Measurements from ENCODE around the gene CYTH3.
"Not testable (repeated sequence)": the region's sequence is repeated elsewhere in the genome, so short reads cannot be mapped to it uniquely, and the experiment has no call there.

The CYTH3 gene

DNA sequence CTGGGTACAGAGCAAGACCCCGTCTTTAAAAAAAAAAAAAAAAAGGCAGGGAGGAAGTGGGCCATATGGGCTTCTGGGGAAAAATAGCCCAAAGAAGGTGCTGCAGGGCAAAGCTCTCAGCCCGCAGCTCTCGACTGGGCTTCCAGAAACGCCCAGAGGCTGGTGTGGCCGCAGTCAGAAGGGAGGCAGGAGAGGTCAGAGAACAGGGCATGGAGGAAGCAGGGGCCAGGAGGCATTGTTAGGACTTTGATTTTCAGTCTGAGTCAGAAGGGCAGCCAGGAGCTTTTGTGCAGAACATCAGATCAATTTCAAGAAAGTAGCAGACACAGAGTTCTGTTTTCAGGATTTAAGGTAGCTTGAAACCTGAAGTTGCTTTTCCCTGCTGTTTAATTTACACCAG lies 35.3 kb upstream of the CYTH3 start:
- TF ChIP-seq, protein P1, sequence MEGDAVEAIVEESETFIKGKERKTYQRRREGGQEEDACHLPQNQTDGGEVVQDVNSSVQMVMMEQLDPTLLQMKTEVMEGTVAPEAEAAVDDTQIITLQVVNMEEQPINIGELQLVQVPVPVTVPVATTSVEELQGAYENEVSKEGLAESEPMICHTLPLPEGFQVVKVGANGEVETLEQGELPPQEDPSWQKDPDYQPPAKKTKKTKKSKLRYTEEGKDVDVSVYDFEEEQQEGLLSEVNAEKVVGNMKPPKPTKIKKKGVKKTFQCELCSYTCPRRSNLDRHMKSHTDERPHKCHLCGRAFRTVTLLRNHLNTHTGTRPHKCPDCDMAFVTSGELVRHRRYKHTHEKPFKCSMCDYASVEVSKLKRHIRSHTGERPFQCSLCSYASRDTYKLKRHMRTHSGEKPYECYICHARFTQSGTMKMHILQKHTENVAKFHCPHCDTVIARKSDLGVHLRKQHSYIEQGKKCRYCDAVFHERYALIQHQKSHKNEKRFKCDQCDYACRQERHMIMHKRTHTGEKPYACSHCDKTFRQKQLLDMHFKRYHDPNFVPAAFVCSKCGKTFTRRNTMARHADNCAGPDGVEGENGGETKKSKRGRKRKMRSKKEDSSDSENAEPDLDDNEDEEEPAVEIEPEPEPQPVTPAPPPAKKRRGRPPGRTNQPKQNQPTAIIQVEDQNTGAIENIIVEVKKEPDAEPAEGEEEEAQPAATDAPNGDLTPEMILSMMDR (IDR thresholded peaks at IDR 0.05; ENCODE audit: control insufficient read depth, insufficient read depth, low read depth, low read length, missing control alignments) = no peak
- DNase-seq (ENCODE audit: low read depth) = no peak
- H3K4me3 ChIP-seq (ENCODE audit: control insufficient read depth, low read depth, low read length) = no peak overlapping the region

DNA sequence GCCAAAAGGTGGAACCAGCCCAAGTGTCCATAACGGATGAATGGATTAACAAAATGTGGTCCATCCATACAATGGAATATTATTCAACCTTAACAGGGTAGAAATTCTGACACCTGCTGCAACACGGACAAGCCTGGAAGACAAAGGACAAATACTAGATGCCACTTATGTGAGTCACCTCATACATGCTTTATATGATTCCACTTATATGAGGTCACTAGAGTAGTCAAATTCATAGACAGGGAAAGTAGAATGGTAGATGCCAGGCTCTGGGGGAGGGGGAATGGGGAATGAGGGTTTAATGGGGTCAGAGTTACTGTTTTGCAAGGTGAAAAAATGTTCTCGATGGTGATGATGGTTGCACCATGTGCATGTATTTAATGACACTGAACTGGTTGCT lies 34.0 kb upstream of the CYTH3 start:
- no peak for DNase-seq (ENCODE audit: low read depth)
- H3K4me3 ChIP-seq (ENCODE audit: control insufficient read depth, low read depth, low read length) = no peak overlapping the region
- TF ChIP-seq, protein P1 (IDR thresholded peaks at IDR 0.05; ENCODE audit: control insufficient read depth, insufficient read depth, low read depth, low read length, missing control alignments) = no peak

DNA sequence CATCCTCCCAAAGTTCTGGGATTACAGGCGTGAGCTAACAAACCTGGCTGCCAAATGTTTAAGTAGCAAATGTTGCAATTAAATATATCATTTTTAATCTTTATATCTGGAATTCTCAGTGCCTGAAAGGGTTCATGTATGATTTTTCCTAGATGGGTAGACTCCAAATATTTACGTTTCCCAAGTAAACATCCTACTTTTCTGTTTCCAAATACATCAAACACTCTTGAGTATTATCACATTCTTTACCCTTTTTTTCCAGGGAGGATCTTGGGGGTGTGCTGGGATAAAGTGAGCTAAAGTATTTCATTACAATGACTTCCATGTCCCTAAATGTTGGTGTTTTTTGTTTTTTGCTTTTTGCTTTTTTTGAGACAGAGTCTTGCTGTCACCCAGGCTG lies 32.9 kb upstream of the CYTH3 start:
- DNase-seq (ENCODE audit: low read depth) = no peak
- H3K4me3 ChIP-seq (ENCODE audit: control insufficient read depth, low read depth, low read length) = no peak overlapping the region
- TF ChIP-seq, protein P1 (IDR thresholded peaks at IDR 0.05; ENCODE audit: control insufficient read depth, insufficient read depth, low read depth, low read length, missing control alignments) = no peak

DNA sequence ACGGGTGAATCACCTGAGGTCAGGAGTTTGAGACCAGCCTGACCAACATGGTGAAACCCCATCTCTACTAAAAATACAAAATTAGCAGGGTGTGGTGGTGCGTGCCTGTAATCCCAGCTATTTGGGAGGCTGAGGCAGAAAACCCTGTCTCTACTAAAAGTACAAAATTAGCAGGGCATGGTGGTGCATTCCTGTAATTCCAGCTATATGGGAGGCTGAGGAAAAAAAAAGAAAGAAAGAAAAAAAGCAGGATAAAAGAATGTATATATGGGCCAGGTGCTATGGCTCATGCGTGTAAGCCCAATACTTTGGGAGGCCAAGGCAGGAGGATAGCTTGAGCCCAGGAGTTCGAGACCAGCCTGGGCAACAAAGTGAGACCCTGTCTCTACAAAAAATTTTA lies 29.0 kb upstream of the CYTH3 start:
- DNase-seq (ENCODE audit: low read depth); H3K4me3 ChIP-seq (ENCODE audit: control insufficient read depth, low read depth, low read length): not testable (repeated sequence)

DNA sequence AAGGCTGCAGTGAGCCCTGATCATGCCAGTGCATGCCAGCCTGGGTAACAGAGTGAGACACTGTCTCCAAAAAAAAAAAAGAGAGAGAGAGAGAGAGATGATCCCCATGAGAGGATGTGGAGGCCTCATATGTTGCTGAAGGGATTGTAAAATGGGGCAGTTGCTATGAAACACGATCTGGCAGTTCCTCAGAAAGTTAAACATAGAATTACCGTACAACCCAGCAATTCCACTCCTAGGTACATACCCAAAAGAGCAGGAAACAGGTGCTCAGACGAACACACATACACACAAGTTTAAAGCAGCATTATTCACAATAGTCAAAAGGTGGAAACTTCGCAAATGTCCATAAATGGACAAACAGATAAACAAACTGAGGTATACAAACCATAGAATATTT lies 27.4 kb upstream of the CYTH3 start:
- TF ChIP-seq, protein P1 (IDR thresholded peaks at IDR 0.05; ENCODE audit: control insufficient read depth, insufficient read depth, low read depth, low read length, missing control alignments) = no peak
- H3K4me3 ChIP-seq (ENCODE audit: control insufficient read depth, low read depth, low read length) = no peak overlapping the region
- DNase-seq (ENCODE audit: low read depth) = no peak

DNA sequence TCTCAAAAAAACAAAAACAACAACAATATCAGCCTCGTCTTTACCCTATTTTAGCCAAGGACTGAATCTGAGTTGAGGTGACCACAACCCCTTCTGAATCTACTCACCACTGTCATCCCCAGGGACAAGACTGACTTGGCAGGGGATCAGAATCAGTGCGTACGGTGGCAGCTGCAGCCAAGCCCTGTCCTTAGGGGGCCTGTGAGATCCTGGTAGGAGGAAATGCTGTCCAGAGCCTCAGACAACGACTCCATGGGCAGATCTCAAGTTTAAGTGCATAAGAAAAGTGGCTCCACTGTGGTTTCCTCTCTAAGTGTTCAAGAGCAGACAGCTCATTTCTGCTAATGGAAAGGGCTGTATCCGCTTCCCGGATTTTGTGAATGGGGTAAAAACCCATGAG lies 22.4 kb upstream of the CYTH3 start:
- DNase-seq (ENCODE audit: low read depth) = no peak
- TF ChIP-seq, protein P1 (IDR thresholded peaks at IDR 0.05; ENCODE audit: control insufficient read depth, insufficient read depth, low read depth, low read length, missing control alignments) = no peak
- H3K4me3 ChIP-seq (ENCODE audit: control insufficient read depth, low read depth, low read length) = no peak overlapping the region

DNA sequence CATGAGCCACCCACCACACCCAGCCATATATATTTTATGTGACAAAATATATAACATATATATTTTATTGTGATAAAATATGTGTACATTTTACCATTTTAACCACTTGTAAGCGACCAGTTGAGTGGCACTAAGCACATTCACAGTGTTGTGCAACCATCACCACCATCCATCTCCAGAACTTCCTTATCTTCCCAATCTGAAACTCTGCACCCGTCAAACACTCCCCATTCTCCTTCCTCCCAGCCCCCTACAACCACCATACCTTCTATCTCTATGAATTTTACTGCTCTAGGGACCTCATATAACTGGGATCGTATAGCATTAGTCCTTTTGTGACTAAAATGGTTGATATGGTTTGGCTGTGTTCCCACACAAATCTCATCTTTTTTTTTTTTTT lies 20.8 kb upstream of the CYTH3 start:
- TF ChIP-seq, protein P1 (IDR thresholded peaks at IDR 0.05; ENCODE audit: control insufficient read depth, insufficient read depth, low read depth, low read length, missing control alignments) = no peak
- no peak overlapping the region for H3K4me3 ChIP-seq (ENCODE audit: control insufficient read depth, low read depth, low read length)
- no peak for DNase-seq (ENCODE audit: low read depth)

DNA sequence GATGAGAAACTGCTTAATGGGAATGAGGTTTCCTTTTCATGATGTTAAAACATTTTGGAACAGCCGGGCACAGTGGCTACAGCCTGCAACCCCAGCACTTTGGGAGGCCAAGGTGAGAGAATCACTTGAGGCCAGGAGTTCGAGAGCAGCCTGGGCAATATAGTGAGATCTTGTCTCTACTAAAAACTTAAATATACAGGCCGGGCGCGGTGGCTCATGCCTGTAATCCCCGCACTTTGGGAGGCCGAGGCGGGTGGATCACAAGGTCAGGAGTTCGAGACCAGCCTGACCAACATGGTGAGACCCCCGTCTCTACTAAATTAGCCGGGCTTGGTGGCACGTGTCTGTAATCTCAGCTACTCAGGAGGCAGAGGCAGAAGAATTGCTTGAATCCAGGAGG lies 19.5 kb upstream of the CYTH3 start:
- DNase-seq (ENCODE audit: low read depth); H3K4me3 ChIP-seq (ENCODE audit: control insufficient read depth, low read depth, low read length): not testable (repeated sequence)
